ENCODE data around the gene ENOX1. TPM values are rescaled to one million over a fixed set of nuclear protein-coding genes. Genes with fewer than 3 reads are reported as not detected.

Gene ENOX1
- total RNA-seq, 1 donor from 2014 or later: 2.5 TPM

- peaks cover 1% of the 10 kb centered on the region for H3K36me3 Mint-ChIP-seq (ENCODE audit: insufficient read depth)
- H3K27me3 Mint-ChIP-seq: no peaks in the 10 kb centered on the region
- TF ChIP-seq CTCF (IDR thresholded peaks at IDR 0.05; ENCODE audit: unreplicated experiment): no peak
- no peak for DNase-seq (ENCODE audit: low spot score, unreplicated experiment)
- H3K4me1 Mint-ChIP-seq (ENCODE audit: low read depth): no peaks in the 10 kb centered on the region
- H3K4me3 Mint-ChIP-seq (ENCODE audit: low read depth): no peak overlapping the region
- H3K9me3 Mint-ChIP-seq (ENCODE audit: low read depth): peaks cover 10% of the 10 kb centered on the region
- H3K27ac Mint-ChIP-seq: no peak overlapping the region
Measured at GRCh38 chr13:43495732-43496131, 291.0 kb downstream of the ENOX1 start.

- H3K9me3 Mint-ChIP-seq (ENCODE audit: low read depth): no peaks in the 10 kb centered on the region
- no peak for TF ChIP-seq CTCF (IDR thresholded peaks at IDR 0.05; ENCODE audit: unreplicated experiment)
- no peaks in the 10 kb centered on the region for H3K36me3 Mint-ChIP-seq (ENCODE audit: insufficient read depth)
- DNase-seq (ENCODE audit: low spot score, unreplicated experiment): no peak
- H3K27me3 Mint-ChIP-seq: no peaks in the 10 kb centered on the region
- H3K27ac Mint-ChIP-seq: no peak overlapping the region
- no peak overlapping the region for H3K4me3 Mint-ChIP-seq (ENCODE audit: low read depth)
- H3K4me1 Mint-ChIP-seq (ENCODE audit: low read depth): no peaks in the 10 kb centered on the region
Measured at GRCh38 chr13:43494206-43494605, 292.6 kb downstream of the ENOX1 start.

GRCh38 chr13:43493496-43494000 lies 293.2 kb downstream of the ENOX1 start:
- Mint-ChIP-seq H3K27ac (no peak overlapping the region), H3K36me3 (ENCODE audit: insufficient read depth) (no peaks in the 10 kb centered on the region), H3K4me3 (ENCODE audit: low read depth) (no peak overlapping the region), H3K4me1 (ENCODE audit: low read depth) (no peaks in the 10 kb centered on the region), H3K27me3 (no peaks in the 10 kb centered on the region), H3K9me3 (ENCODE audit: low read depth) (no peaks in the 10 kb centered on the region)
- TF ChIP-seq CTCF (IDR thresholded peaks at IDR 0.05; ENCODE audit: unreplicated experiment): no peak
- DNase-seq (ENCODE audit: low spot score, unreplicated experiment): no peak

GRCh38 chr13:43492745-43493144 lies 294.0 kb downstream of the ENOX1 start:
- H3K9me3 Mint-ChIP-seq (ENCODE audit: low read depth): no peaks in the 10 kb centered on the region
- no peak for TF ChIP-seq CTCF (IDR thresholded peaks at IDR 0.05; ENCODE audit: unreplicated experiment)
- no peaks in the 10 kb centered on the region for H3K27me3 Mint-ChIP-seq
- no peak overlapping the region for H3K27ac Mint-ChIP-seq
- no peak for DNase-seq (ENCODE audit: low spot score, unreplicated experiment)
- H3K4me3 Mint-ChIP-seq (ENCODE audit: low read depth): no peak overlapping the region
- H3K4me1 Mint-ChIP-seq (ENCODE audit: low read depth): no peaks in the 10 kb centered on the region
- no peaks in the 10 kb centered on the region for H3K36me3 Mint-ChIP-seq (ENCODE audit: insufficient read depth)

- Mint-ChIP-seq H3K27ac (no peak overlapping the region), H3K4me1 (ENCODE audit: low read depth) (no peaks in the 10 kb centered on the region), H3K36me3 (ENCODE audit: insufficient read depth) (no peaks in the 10 kb centered on the region), H3K27me3 (no peaks in the 10 kb centered on the region), H3K9me3 (ENCODE audit: low read depth) (no peaks in the 10 kb centered on the region), H3K4me3 (ENCODE audit: low read depth) (no peak overlapping the region)
- TF ChIP-seq CTCF (IDR thresholded peaks at IDR 0.05; ENCODE audit: unreplicated experiment): no peak
- no peak for DNase-seq (ENCODE audit: low spot score, unreplicated experiment)
Measured at GRCh38 chr13:43492311-43492710, 294.5 kb downstream of the ENOX1 start.
